Panc1 (cell line): ENCODE data around the gene KLHDC8A.

ENCODE experiments used
- POLR2AphosphoS5 ChIP-seq: IDR thresholded peaks from 2 replicates; pipeline ENCODE4 v1.6.1; 2012; ENCODE audit warnings: mild to moderate bottlenecking, low read depth, low read length, moderate library complexity
- TF ChIP-seq, protein P1 (sequence below): fragments of 450-650 bp; IDR thresholded peaks from 2 replicates; pipeline ENCODE4 v1.5.1; 2017; ENCODE audit warnings: mild to moderate bottlenecking

DNA sequence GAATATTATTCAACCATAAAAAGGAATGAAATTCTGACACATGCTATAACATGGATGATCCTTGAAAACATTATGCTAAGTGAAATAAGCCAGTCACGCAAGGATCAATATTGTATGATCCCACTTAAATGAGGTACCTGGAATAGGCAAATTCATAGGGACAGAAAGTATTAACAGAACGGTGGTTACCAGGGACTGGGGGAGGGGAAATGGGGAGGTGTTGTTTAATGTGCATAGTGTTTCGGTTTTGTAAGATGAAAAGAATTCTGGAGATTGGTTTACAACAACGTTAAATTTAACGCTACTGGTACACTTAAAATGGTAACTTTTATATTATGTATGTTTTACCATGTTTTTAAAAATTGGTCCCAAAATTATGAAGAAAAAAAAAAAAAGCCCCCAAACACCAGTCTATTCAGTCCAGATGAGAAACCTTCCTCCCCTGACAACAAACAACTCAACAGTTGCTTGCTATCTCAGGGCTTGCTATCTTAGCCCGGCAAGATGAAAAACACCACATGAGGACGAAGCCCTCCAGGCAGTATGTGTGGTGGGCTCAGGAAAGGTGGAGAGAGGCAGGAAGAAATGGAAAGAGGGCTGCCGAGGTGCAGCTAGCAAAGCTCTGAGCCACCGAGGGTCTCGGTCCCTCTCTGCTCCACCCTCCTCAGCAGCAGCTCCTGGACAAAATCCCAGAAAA is 43.7 kb downstream of the KLHDC8A start:
- no peak for TF ChIP-seq POLR2AphosphoS5
- TF ChIP-seq, protein P1, sequence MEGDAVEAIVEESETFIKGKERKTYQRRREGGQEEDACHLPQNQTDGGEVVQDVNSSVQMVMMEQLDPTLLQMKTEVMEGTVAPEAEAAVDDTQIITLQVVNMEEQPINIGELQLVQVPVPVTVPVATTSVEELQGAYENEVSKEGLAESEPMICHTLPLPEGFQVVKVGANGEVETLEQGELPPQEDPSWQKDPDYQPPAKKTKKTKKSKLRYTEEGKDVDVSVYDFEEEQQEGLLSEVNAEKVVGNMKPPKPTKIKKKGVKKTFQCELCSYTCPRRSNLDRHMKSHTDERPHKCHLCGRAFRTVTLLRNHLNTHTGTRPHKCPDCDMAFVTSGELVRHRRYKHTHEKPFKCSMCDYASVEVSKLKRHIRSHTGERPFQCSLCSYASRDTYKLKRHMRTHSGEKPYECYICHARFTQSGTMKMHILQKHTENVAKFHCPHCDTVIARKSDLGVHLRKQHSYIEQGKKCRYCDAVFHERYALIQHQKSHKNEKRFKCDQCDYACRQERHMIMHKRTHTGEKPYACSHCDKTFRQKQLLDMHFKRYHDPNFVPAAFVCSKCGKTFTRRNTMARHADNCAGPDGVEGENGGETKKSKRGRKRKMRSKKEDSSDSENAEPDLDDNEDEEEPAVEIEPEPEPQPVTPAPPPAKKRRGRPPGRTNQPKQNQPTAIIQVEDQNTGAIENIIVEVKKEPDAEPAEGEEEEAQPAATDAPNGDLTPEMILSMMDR, result no peak
